PC-3 (cell line): ENCODE data around the gene CNNM1. TPM values are rescaled to one million over a fixed set of nuclear protein-coding genes. Genes with fewer than 3 reads are reported as not detected.
A peak's percentile ranks its signal among the peaks of the same experiment; 100 is the strongest.

Experiments
- ATAC-seq: fragments of 200-7000 bp; cut with Tn5 transposase; 2 replicates; pipeline ENCODE4 v1.9.1; 2020; ENCODE audit warnings: mild to moderate bottlenecking, moderate library complexity
- Bru-seq: library from RNA; stranded (reverse); fragments of 400-500 nt; gene quantifications from one replicate; lab custom pipeline; 2021; lab: Mats Ljungman, UMichigan
- BruChase-seq, 2 experiments: library from RNA; stranded (reverse); fragments of 400-500 nt; gene quantifications; one replicate each; lab custom pipeline; 2021; lab: Mats Ljungman, UMichigan
- BruUV-seq: library from RNA; stranded (reverse); fragments of 400-500 nt; replicated peaks from 2 replicates; lab custom pipeline; 2021; lab: Mats Ljungman, UMichigan
- CTCF ChIA-PET: fragments of 300-600 bp; sonication (Branson Sonifier 250); formaldehyde crosslinking; loops from one replicate; lab custom pipeline; 2022; ENCODE audit warnings: antibody characterized with exemption; lab: Charles Lee
- POLR2A ChIA-PET: fragments of 300-600 bp; sonication (Branson Sonifier 250); formaldehyde crosslinking; loops from one replicate; lab custom pipeline; 2022; ENCODE audit warnings: antibody characterized with exemption; ENCODE audit not compliant: unreplicated experiment; lab: Charles Lee
- DNase-seq: peaks from one replicate; pipeline ENCODE4 v3.0.0-alpha.2; 2015
- H2AFZ ChIP-seq: fragments of 300-600 bp; sonication (generic); 2 replicates; pipeline ENCODE4 v1.6.0; 2016; ENCODE audit warnings: antibody characterized with exemption, low read length
- H3F3A ChIP-seq: fragments of 300-600 bp; sonication (generic); one replicate; pipeline ENCODE4 v1.6.0; 2017; ENCODE audit warnings: antibody characterized with exemption, low read length, control low read depth, mild to moderate bottlenecking; ENCODE audit not compliant: unreplicated experiment
- H3K27ac ChIP-seq: fragments of 300-600 bp; sonication (generic); 2 replicates; pipeline ENCODE4 v1.5.1; 2016; ENCODE audit warnings: mild to moderate bottlenecking, low read length
- H3K27me3 ChIP-seq: fragments of 300-600 bp; sonication (generic); 2 replicates; pipeline ENCODE4 v1.6.1; 2016; ENCODE audit warnings: low read length, mixed read lengths
- H3K36me3 ChIP-seq: fragments of 300-600 bp; sonication (generic); 2 replicates; pipeline ENCODE4 v1.6.1; 2016; ENCODE audit warnings: low read depth, mixed run types, low read length, mixed read lengths
- H3K4me1 ChIP-seq: fragments of 300-600 bp; sonication (generic); 2 replicates; pipeline ENCODE4 v1.5.1; 2016; ENCODE audit warnings: low read length; ENCODE audit not compliant: insufficient read depth
- H3K4me2 ChIP-seq: fragments of 300-600 bp; sonication (generic); 2 replicates; pipeline ENCODE4 v1.6.0; 2016; ENCODE audit warnings: low read length
- H3K4me3 ChIP-seq: fragments of 300-600 bp; sonication (generic); 2 replicates; pipeline ENCODE4 v1.5.1; 2016; ENCODE audit warnings: mild to moderate bottlenecking, low read length, mixed read lengths
- H3K79me2 ChIP-seq: fragments of 300-600 bp; sonication (generic); 2 replicates; pipeline ENCODE4 v1.6.1; 2017; ENCODE audit warnings: low read length, mixed read lengths
- H3K9ac ChIP-seq: fragments of 300-600 bp; sonication (generic); 2 replicates; pipeline ENCODE4 v1.6.0; 2016; ENCODE audit warnings: mild to moderate bottlenecking, low read length
- H3K9me2 ChIP-seq: fragments of 300-600 bp; sonication (generic); replicated peaks from 2 replicates; pipeline ENCODE4 v1.6.1; 2016; ENCODE audit warnings: mixed run types, low read length, mixed read lengths
- H3K9me3 ChIP-seq: fragments of 300-600 bp; sonication (generic); 2 replicates; pipeline ENCODE4 v1.6.1; 2016; ENCODE audit warnings: low read length, mixed read lengths
- H4K20me1 ChIP-seq: fragments of 300-600 bp; sonication (generic); 2 replicates; pipeline ENCODE4 v1.6.1; 2016; ENCODE audit warnings: low read length, mixed read lengths
- CTCF ChIP-seq: fragments of 300-600 bp; sonication (generic); conservative IDR thresholded peaks from 2 replicates; pipeline ENCODE4 v1.5.1; 2017; ENCODE audit warnings: antibody characterized with exemption, low read depth, mild to moderate bottlenecking, low read length
- EZH2 ChIP-seq: fragments of 300-600 bp; sonication (generic); IDR thresholded peaks from one replicate; pipeline ENCODE4 v1.6.1; 2017; ENCODE audit warnings: antibody characterized with exemption, mild to moderate bottlenecking, low read length; ENCODE audit not compliant: unreplicated experiment
- EZH2phosphoT487 ChIP-seq: fragments of 300-600 bp; sonication (generic); IDR thresholded peaks from 2 replicates; pipeline ENCODE4 v1.6.1; 2018; ENCODE audit warnings: mild to moderate bottlenecking, antibody characterized with exemption, low read length, borderline replicate concordance
- intact Hi-C: fragments of 100-400 bp; cut with micrococcal nuclease; formaldehyde crosslinking; loops from 2 replicates; pipeline ENCODE4 v1.9.0; 2023
- long read RNA-seq: library from polyadenylated mRNA; unstranded; transcript quantifications from one replicate; pipeline ENCODE4 v2.0.0, GENCODE V29; 2021; ENCODE audit not compliant: unreplicated experiment
- total RNA-seq: library from RNA; depleted of rRNA; stranded (reverse); fragments of >200 nt; gene quantifications from 2 replicates; pipeline ENCODE4 v1.2.3, GENCODE V29; 2014; rRNA removed

The CNNM1 gene
- 3.3 and 4.3 TPM in 2 replicates for total RNA-seq
- percentile 50 among the genes with signal in this experiment for Bru-seq, nascent RNA
- percentile 54 among the genes with signal in this experiment for BruChase-seq, experiment 1, labeled RNA remaining after a 6-hour chase
- BruChase-seq, experiment 2, labeled RNA remaining after a 2-hour chase: percentile 62 among the genes with signal in this experiment
- long read RNA-seq, full-length matches to known transcripts: 6 of 17 reads
- long read RNA-seq, partial matches to known transcripts: 2 of 17 reads
- long read RNA-seq, other reads (novel, unspliced or antisense): 9 of 17 reads

DNA sequence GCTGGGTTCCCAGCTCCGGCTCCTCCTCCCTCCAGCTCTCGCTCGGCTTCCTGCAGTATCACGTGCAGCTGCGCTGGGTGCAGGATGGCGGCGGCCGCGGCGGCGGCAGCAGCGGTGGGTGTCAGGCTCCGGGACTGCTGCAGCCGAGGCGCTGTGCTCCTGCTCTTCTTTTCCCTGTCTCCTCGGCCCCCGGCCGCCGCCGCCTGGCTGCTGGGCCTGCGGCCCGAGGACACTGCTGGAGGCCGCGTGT is at the start of gene CNNM1:
CNNM1 (plus strand) TSS at position 53 of the 250 bp plus-strand sequence; CDS start at position 85, 32 bp downstream.
- POLR2A ChIA-PET: no interaction called here
- H3F3A ChIP-seq: no peaks in the 10 kb centered on the region
- H3K36me3 ChIP-seq: no peaks in the 10 kb centered on the region
- H3K79me2 ChIP-seq: peaks cover 19% of the 10 kb centered on the region
- no peak within 1 kb of the TSS for H3K27ac ChIP-seq
- intact Hi-C loops: loop anchor here (2.0 kb wide), 1 partner anchor 32 kb away; no protein-coding TSS in a partner anchor
- H3K4me3 ChIP-seq: peak within 1 kb of the TSS; percentile 74
- no peak for TF ChIP-seq EZH2phosphoT487
- TF ChIP-seq CTCF: no peak
- no peak for TF ChIP-seq EZH2
- CTCF ChIA-PET: interaction anchor here (0.5 kb wide), 1 partner anchor 83 kb away, joined by 8 read pairs; no protein-coding TSS in a partner anchor
- DNase-seq (peak; percentile 45), ATAC-seq (peak; percentile 69)
- no TSS peak for BruUV-seq
- H3K9me3 ChIP-seq: no peaks in the 10 kb centered on the region
- peak within 1 kb of the TSS; percentile 58 for H3K9ac ChIP-seq
- no peaks in the 10 kb centered on the region for H3K9me2 ChIP-seq
- H2AFZ ChIP-seq: peak within 1 kb of the TSS; percentile 87
- H3K4me2 ChIP-seq: peak within 1 kb of the TSS; percentile 98
- H3K27me3 ChIP-seq: no peaks in the 10 kb centered on the region
- peaks cover 13% of the 10 kb centered on the region for H3K4me1 ChIP-seq
- 0 out of 2 replicates have a peak, but pooled peaks cover 13% of the 10 kb centered on the region for H4K20me1 ChIP-seq

GRCh38 chr10:99279626-99280111 is 49.5 kb upstream of the CNNM1 start:
- no peaks in the 10 kb centered on the region for H4K20me1 ChIP-seq
- H2AFZ ChIP-seq: no peak overlapping the region
- H3K9ac ChIP-seq: peak overlapping the region; percentile 60
- TF ChIP-seq EZH2phosphoT487 (no peak), EZH2 (no peak), CTCF (no peak)
- no peaks in the 10 kb centered on the region for H3F3A ChIP-seq
- POLR2A ChIA-PET: interaction anchor here (0.6 kb wide), 1 partner anchor 262 kb away, joined by 3 read pairs; no protein-coding TSS in a partner anchor
- H3K27ac ChIP-seq: peak overlapping the region; percentile 87
- H3K79me2 ChIP-seq: no peaks in the 10 kb centered on the region
- peaks cover 22% of the 10 kb centered on the region for H3K4me1 ChIP-seq
- no peaks in the 10 kb centered on the region for H3K9me2 ChIP-seq
- no peaks in the 10 kb centered on the region for H3K36me3 ChIP-seq
- intact Hi-C loops: loop anchor here (2.0 to 10.0 kb wide), 3 partner anchors 57 to 487 kb away; no protein-coding TSS in a partner anchor
- BruUV-seq: no TSS peak
- DNase-seq (peak; percentile 88), ATAC-seq (peak; percentile 90)
- CTCF ChIA-PET: interaction anchor here (0.6 to 0.7 kb wide), 2 partner anchors 689 to 813 kb away, joined by 3 to 4 read pairs; no protein-coding TSS in a partner anchor
- no peak overlapping the region for H3K4me3 ChIP-seq
- peak overlapping the region; percentile 27 for H3K4me2 ChIP-seq
- no peaks in the 10 kb centered on the region for H3K9me3 ChIP-seq
- no peaks in the 10 kb centered on the region for H3K27me3 ChIP-seq

DNA sequence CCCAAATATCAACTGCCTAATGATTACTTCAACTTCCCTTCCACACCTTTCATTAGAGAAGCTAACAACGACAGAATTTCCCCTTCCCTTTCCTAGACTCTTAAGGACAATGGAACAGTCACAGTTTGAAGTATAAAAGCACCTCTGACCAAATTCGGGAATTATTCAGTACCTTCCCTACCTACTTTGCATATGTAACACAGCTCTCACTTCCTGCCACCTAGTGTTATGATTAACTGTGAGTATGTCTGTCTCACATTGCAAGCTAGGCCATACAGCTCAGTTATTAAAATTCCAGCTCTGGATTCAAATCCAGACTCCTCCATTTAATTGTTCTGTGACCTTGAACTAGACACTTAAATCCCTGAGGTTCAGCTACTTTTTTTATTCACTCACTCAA is 48.7 kb upstream of the CNNM1 start:
- H2AFZ ChIP-seq: no peak overlapping the region
- DNase-seq: peak; percentile 31
- TF ChIP-seq CTCF: no peak
- no peak for TF ChIP-seq EZH2
- TF ChIP-seq EZH2phosphoT487: no peak

More for the DNA sequence above, 48.7 kb upstream of the CNNM1 start:
- peak overlapping the region; percentile 27 for H3K4me2 ChIP-seq
- H3K27me3 ChIP-seq: no peaks in the 10 kb centered on the region
- H3K9me3 ChIP-seq: no peaks in the 10 kb centered on the region
- peak; percentile 17 for ATAC-seq
- H3K9me2 ChIP-seq: no peaks in the 10 kb centered on the region
- no peaks in the 10 kb centered on the region for H3K36me3 ChIP-seq
- BruUV-seq: no TSS peak
- ChIA-PET POLR2A (no interaction called here), CTCF (no interaction called here)
- H3K79me2 ChIP-seq: no peaks in the 10 kb centered on the region
- no peaks in the 10 kb centered on the region for H3F3A ChIP-seq
- no peak overlapping the region for H3K4me3 ChIP-seq
- intact Hi-C loops: no loop called here
- H3K27ac ChIP-seq: peak overlapping the region; percentile 87
- H3K4me1 ChIP-seq: peaks cover 22% of the 10 kb centered on the region
- peak overlapping the region; percentile 60 for H3K9ac ChIP-seq
- no peaks in the 10 kb centered on the region for H4K20me1 ChIP-seq
